Epidermal melanocyte (primary cell): ENCODE measurements around the gene HSF2BP.
A peak's percentile ranks its signal among the peaks of the same experiment; 100 is the strongest.
"Not testable (repeated sequence)": the region's sequence is repeated elsewhere in the genome, so short reads cannot be mapped to it uniquely, and the experiment has no call there.

Experiments used
- DNase-seq: peaks from one replicate; pipeline ENCODE4 v3.0.0; 2011; ENCODE audit warnings: low spot score; ENCODE audit not compliant: insufficient read length

Gene HSF2BP

GRCh38 chr21:43619344-43619743, 39.9 kb downstream of the HSF2BP start:
- DNase-seq: no peak

GRCh38 chr21:43618940-43619339, 40.3 kb downstream of the HSF2BP start:
- DNase-seq: no peak

DNA sequence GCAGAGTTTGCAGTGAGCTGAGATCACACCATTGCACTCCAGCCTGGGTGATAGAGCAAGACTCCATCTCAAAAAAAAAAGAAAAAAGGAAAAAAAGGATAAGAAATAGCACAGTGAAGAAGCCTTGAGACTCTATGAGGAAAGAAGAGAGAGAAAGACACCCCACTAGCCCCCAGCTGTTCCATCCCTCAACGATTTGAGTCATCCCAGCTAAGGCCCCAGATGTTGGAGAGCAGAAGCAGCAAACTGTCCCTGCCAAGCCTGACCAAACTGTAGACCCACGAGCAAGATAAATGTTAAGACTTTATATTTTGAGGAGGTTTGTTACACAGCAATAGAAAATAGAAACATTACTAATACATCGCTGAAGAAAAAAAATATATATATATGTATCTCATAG, 42.4 kb downstream of the HSF2BP start:
- DNase-seq: not testable (repeated sequence)

DNA sequence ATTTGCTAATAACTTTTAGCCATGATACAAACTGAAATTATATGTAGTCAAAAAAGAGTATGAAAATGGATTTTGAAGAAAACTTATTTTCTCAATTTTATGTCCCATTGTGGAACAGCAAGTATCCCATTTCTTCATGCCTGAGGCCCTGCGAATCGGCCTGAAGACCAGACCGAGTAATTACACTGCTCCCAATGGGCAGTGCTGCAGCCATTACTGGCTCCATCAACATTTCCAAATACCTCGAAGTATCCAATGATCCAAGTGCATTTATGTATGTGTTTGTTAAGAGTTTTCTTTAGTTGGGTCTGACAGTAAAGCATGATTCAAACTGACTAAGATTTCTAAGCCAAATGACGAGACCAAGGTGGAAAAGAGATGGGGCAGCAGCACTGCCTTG, 44.4 kb downstream of the HSF2BP start:
- DNase-seq: no peak

GRCh38 chr21:43613755-43614638, 45.3 kb downstream of the HSF2BP start:
- DNase-seq: no peak

GRCh38 chr21:43611598-43612369, 47.5 kb downstream of the HSF2BP start:
- no peak for DNase-seq

GRCh38 chr21:43609501-43610340, 49.6 kb downstream of the HSF2BP start:
- no peak for DNase-seq

- no peak for DNase-seq
Observed at GRCh38 chr21:43608664-43609063, 50.6 kb downstream of the HSF2BP start.

GRCh38 chr21:43608225-43608624, 51.1 kb downstream of the HSF2BP start:
- DNase-seq: no peak

DNA sequence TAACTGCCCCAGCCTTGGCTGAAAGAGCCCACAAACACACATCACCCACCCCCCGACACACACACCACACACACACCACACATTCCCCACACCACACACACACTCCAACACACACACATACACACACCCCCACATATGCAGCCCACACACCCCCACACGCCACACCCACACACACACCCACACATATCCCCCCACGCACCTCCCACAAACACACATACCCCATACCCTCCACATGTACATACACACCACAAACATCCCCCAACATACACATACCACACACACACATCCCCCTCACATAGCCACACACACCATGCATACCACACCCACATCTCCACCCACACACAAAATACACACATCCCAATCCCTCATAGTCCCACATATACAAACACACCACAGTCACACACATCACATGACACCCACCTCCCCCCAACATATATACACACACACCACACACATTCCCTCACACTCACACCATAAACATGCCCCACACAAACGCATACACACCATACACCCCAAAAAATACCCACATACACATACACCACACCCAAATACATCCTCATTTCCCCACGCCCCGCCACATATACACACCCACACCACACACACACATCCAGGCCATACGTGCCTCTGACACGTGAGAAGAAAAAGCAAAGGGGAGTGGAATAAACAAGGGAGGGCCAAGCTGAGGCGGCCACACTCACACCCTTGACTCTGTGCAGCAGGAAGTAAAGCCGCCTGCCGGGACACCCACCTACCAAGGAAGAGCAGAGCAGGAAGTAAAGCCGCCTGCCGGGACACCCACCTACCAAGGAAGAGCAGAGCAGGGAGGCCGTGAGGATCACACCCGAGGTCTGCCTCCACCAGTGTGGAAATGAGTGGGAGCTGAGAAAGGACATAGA, 53.7 kb downstream of the HSF2BP start:
- no peak for DNase-seq

GRCh38 chr21:43604505-43605204, 54.6 kb downstream of the HSF2BP start:
- DNase-seq: no peak

- no peak for DNase-seq
Observed at GRCh38 chr21:43603641-43604504, 55.4 kb downstream of the HSF2BP start.

DNA sequence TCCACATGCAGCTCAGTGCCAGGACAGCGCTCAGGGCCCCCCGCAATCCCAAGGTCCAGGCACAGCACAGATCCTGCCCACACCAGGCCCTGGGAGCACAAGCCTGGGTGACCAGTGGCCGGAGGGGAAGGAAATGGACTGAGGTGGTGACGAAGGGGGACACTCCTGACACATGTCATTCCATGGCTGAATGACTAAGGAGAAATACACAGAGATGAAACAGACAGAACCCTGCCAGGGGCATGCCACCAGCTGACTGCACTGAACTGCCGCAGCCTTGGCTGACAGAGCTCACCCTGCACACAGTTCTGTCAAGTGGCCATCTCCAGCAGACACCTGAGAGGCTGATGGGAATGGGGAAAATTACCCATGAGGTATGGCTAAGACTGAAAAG, 56.1 kb downstream of the HSF2BP start:
- DNase-seq: no peak

GRCh38 chr21:43602266-43603232, 56.7 kb downstream of the HSF2BP start:
- DNase-seq: no peak

DNA sequence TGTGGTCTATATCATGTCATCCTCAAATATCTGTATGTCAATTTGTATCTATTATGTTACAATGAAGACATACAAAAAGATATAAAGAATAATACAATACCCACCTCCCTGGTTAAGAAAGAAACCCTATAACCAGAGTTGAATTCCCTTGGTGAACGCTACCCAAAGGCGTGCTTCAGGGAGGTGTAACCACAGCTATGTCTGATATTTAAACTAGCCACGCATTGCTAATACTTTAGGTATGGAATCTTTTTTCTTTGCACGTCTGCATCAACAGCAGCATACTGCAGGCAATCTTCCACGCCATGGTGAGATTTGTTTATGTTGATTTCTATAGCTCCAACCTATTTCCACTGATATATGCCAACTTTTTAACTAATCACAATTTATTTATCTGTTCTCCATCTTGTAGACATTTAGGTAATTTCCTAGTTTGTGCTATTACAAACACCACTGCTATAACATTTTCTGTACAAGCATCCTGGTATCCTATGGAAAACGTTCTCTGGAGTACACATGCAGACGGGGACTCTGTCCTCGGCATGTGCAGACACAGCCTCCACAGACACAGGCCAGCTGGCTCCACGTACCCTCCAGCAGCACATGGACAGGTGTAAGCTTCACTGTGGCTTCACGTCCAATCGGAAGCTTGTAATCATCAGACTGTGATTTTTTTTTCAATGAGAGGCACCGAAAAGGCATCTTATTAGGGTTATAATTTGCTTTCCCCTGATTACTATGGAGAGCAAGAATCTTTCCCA, 58.5 kb downstream of the HSF2BP start:
- peak; percentile 60 for DNase-seq

- no peak for DNase-seq
Observed at GRCh38 chr21:43599728-43600127, 59.6 kb downstream of the HSF2BP start.
